PFSK-1 (cell line): ENCODE measurements around the gene MMP3.

Source experiments
- POLR2AphosphoS5 ChIP-seq: IDR thresholded peaks from 2 replicates; pipeline ENCODE4 v1.6.1; 2012; ENCODE audit warnings: low read depth, mild to moderate bottlenecking, control low read depth, low read length, moderate library complexity
- SIN3A ChIP-seq: IDR thresholded peaks from 2 replicates; pipeline ENCODE4 v1.6.1; 2012; ENCODE audit warnings: mild to moderate bottlenecking, low read length, moderate library complexity, borderline replicate concordance; ENCODE audit not compliant: insufficient read depth

- TF ChIP-seq POLR2AphosphoS5 (no peak), SIN3A (no peak)
These were observed 37.1 kb downstream of the MMP3 start for GRCh38 chr11:102806296-102806695.
